ENCODE measurements around the gene ZFYVE28.
"Not testable (repeated sequence)": the region's sequence is repeated elsewhere in the genome, so short reads cannot be mapped to it uniquely, and the experiment has no call there.

The ZFYVE28 gene
- total RNA-seq: 38.0 to 226 (median 124) reads per million in 4 experiments

- no peak for DNase-seq
Observed at GRCh38 chr4:2417765-2418649, at the start of gene ZFYVE28. TSS of gene ZFYVE28 (minus strand) at chr4:2418645. CDS start at chr4:2418323, 322 bp downstream.

DNA sequence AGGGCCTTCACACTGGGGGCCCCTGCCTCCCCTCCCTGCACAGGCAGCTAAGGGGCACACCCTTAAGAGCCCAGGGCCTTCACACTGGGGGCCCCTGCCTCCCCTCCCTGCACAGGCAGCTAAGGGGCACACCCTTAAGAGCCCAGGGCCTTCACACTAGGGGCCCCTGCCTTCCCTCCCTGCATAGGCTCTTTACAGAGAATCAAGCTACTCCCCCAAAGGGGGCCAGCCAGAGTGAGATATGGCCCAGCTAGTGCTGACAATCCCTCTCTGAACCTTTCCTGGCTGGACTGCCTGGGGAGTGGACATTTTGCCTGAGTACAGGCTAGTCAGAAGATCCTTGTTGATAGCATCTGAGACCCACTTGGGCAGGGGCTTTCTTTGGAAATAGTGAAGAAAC, 47.1 kb upstream of the ZFYVE28 start:
- DNase-seq: not testable (repeated sequence)

- DNase-seq: no peak
Observed at GRCh38 chr4:2465032-2465431, 46.6 kb upstream of the ZFYVE28 start.

GRCh38 chr4:2462992-2463762, 44.7 kb upstream of the ZFYVE28 start:
- DNase-seq: no peak

DNA sequence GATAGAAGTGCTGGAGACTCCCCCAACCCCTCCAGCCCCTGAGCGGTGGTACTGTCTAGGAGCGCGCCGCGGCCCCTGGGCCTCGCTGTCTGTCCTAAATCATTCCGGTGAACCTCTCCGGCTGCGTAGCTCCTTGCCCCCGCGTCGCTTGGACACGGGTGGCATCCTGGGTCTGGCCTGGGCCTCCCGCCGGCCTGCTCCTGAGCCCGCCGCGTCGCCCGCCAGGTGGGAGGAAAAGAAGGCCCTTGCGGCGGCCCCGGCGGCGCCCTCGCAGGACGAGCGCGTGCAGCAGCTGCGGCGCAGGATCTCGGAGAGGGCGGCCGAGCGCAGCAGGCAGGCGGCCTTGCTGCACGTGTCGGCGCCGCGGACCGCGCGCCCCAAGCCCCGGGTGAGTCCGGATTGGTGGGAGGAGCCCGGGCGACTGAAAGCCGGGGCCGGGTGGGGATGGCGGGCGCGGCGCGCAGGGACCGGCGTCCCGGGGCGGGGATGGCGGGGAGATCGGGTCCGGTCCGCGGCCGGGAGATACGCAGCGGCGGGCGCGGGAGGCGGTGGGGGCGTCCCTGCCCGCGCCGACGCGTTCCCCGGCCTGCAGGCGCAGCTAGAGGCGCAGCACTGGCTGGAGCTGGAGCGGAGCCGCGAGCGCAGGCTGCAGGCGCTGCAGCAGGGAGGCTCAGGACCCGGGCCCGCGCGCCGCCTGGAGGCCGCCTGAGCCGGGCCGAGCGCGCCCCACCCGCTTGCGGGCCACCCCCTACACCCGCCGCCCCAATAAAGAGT, 44.0 kb upstream of the ZFYVE28 start:
- DNase-seq: peak; percentile 22

GRCh38 chr4:2461246-2461960, 43.0 kb upstream of the ZFYVE28 start:
- DNase-seq: no peak

DNA sequence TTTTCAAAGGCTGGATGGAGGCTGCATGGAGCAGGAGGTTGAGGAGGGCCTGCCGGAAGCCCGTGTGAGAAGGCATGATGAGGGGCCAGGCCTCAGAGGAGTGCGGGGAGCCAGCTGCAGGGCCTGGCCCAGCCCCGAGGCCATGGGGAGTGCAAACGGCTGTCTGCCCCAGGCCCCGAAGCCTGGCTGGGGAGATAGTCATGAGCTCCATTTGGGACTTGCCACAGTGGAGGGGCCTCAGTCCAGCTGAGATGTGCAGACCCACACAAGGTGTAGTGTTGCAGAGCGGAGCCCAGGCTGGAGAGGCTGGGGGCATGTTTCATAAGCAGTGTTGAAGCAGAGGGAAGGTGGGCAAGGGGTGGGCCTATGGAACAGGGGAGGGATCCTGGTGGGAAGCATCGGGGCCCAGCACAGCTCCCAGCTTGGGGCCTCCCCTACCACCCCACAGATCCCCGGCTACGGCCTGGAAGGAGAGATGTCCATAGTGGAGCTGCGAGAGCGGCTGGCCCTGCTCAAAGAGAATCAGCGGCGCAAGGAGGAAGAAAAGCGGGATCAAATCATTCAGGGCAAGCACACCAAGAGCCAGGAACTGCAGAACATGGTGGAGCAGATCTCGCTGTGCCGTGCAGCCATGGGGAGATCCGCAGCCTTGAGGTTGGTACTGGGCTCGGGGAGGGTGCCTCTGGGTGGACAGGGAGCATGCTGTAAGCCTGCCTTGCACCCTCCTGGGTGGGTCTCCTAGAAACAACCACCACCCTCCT, 41.3 kb upstream of the ZFYVE28 start:
- no peak for DNase-seq

- DNase-seq: no peak
Observed at GRCh38 chr4:2458546-2459491, 40.4 kb upstream of the ZFYVE28 start.

GRCh38 chr4:2457481-2458295, 39.2 kb upstream of the ZFYVE28 start:
- no peak for DNase-seq

GRCh38 chr4:2451821-2452785, 33.7 kb upstream of the ZFYVE28 start:
- DNase-seq: no peak

- DNase-seq: no peak
Observed at GRCh38 chr4:2451036-2451520, 32.6 kb upstream of the ZFYVE28 start.

GRCh38 chr4:2450394-2451035, 32.1 kb upstream of the ZFYVE28 start:
- DNase-seq: no peak

GRCh38 chr4:2449511-2450392, 31.3 kb upstream of the ZFYVE28 start:
- DNase-seq: no peak

DNA sequence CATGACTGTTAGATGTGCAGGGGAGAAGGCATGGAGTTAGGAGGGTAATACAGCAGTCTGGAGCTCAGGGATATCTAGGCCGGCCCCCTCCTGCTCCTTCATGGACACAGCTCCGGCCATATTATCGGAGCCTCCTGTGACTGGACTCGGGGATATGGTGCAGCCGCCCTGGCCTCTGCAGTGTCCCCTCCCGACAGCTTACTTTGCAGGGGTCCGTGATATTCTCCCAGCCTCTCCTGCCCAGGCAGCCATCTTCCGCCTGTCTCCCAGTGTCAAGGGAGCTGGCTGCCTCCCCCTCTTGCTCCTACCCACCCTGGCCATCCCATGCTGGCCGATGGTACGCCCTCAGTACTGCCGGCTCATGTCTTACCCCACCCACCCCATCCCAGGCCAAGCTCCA, 30.6 kb upstream of the ZFYVE28 start:
- DNase-seq: no peak

- DNase-seq: no peak
Observed at GRCh38 chr4:2448589-2448988, 30.1 kb upstream of the ZFYVE28 start.
